GM21515 (cell line): Measurements from ENCODE around the gene MEGF11.
"Not testable (repeated sequence)": the region's sequence is repeated elsewhere in the genome, so short reads cannot be mapped to it uniquely, and the experiment has no call there.

ENCODE experiments used
- ATAC-seq: cut with Tn5 transposase; IDR thresholded peaks from one replicate; pipeline ENCODE4 v1.9.1; 2021; ENCODE audit not compliant: unreplicated experiment

Gene MEGF11

DNA sequence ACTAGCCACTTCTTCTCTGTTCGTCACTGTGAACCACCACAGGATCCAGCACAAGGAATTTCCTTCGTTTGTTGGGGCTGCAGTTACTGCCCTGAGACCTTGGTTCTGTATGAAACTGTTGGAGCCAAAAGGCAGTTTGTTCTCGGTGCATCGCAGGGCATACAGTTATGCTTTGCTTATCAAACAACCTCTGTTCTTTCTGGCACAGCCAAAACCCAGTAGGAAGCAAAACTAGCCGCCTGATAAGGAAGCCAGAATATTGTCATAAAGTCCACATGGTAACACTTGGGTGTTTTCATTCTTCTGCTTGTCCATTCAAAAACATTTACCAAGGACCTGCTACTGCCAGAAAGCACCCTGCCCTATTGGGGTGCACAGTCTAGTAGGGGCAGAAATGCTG lies 268.2 kb downstream of the MEGF11 start:
- ATAC-seq = no peak

GRCh38 chr15:65982627-65983322 lies 270.8 kb downstream of the MEGF11 start:
- ATAC-seq = no peak

DNA sequence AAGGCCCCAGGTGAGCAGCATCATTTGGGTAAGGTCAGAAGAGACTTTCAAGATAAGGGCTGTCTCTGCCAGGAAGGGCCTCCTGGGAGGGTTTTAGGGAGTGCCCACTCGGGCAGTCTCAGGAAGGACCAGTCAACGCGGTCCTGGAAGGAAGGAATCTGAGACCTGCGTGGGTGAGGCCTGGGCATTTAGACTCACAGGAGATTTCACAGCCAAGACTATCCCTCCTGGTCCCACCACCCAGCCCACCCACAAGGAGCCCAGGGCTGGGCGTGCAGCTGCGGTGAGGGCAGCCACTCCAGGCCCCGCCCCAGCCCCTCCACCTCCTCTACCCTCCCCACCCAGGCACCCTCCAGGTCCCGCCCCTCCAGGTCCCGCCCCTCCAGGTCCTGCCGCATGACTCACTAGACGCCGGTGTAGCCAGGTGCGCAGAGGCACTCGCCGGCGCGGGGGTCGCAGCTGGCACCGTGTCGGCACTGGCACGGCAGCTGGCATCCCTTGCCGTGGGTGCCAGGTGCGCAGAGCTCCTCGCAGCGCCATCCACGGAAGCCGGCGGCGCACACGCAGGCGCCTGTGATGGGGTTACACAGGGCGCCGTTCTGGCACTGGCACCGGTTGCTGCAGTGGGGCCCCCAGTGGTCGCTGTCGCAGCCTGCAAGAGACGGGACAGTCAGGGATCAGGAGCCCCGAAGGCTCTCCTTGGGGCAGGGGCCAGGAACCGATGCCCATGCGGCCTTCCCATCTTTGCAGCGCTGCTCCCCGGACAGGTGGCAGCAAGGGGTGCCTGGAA lies 271.5 kb downstream of the MEGF11 start:
- ATAC-seq = no peak

DNA sequence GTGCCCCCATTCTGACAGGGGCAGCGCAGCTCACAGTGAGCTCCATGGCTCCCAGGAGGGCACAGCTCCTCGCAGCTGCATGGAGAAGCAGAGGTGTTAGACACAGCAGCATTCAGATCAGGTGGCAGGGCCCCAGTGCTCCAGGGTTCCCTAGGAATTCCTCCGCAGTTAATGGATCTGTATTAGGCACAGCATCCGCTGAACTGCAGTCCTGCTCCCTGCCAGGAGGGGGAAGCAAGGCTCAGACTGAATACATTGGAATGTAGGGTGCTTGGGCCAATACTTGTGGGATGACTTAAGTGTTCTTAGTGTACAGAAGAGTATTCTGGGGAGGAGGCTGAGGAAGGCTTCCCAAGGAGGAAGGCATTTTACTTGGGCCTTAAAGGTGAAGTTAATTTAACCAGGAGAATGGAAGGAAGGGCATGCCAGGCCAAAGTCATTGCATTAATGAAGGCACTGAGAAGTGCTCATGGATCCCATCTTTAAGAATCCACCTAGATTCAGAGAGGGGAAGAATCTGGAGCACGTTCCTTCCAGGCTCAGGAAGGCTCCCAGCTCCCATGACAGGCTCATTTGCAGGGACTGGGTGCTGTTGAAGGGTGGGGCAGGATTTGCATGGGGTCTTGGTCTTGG lies 272.6 kb downstream of the MEGF11 start:
- ATAC-seq = no peak

DNA sequence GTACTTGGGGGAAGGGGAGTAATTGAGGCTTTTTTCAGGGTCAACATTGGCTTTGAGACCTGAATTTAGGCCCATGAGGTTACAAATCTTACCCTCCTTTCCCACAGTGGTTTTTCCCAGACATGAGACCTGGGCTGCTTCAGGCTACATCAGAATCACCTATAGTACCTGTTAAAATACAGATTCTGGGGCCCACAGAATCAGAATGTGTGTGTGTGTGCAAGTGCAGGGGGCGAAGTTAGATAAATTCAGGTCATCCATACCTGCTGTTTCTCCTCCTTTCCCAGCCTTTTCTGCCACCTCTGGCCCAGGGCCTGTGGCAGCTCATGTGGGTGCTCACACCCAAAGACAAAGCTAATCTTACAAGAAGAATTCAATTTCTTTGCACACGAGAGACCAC lies 273.7 kb downstream of the MEGF11 start:
- no peak for ATAC-seq

DNA sequence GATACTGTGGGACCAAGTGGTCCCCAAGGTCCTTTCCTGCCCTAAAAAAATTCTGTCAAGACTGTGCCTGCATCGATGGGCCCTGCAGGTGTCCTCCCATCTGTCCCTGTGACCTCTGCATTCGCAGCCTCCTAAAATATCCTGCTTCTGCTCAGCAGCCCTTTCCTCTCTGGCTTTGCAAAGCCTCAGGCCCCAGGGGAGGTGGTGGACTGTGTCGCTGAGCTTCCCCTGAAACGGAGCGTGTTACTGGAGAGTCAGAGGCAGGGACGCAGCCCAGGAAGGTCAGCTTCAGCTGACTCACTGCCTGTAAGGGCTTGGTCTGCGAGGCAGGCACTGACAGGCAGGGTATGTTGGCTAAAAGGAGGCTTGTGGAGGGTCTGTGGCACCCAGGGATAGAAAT lies 274.2 kb downstream of the MEGF11 start:
- ATAC-seq = no peak

DNA sequence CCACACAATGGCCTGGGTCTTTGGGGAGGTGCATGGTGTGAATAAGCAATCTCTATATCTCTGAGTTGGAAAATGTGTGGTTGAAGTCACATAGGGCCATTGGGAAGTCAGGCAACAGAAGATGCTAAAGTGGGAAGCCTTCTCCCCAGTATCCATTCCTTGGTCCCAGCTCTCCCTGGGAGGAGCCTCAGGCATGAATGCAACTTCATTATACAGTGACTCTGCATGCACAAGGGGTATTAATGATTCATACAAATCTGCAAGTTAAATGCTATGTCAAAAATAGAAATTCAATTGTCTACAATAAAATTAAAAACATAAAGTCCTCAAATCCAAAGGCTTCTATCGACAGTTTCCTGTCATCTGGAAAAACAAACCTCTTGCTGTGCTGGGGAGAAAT lies 275.4 kb downstream of the MEGF11 start:
- ATAC-seq = no peak

GRCh38 chr15:65976196-65976595 lies 277.4 kb downstream of the MEGF11 start:
- ATAC-seq = not testable (repeated sequence)

- no peak for ATAC-seq
Observed at GRCh38 chr15:65971741-65971995, 281.9 kb downstream of the MEGF11 start.

DNA sequence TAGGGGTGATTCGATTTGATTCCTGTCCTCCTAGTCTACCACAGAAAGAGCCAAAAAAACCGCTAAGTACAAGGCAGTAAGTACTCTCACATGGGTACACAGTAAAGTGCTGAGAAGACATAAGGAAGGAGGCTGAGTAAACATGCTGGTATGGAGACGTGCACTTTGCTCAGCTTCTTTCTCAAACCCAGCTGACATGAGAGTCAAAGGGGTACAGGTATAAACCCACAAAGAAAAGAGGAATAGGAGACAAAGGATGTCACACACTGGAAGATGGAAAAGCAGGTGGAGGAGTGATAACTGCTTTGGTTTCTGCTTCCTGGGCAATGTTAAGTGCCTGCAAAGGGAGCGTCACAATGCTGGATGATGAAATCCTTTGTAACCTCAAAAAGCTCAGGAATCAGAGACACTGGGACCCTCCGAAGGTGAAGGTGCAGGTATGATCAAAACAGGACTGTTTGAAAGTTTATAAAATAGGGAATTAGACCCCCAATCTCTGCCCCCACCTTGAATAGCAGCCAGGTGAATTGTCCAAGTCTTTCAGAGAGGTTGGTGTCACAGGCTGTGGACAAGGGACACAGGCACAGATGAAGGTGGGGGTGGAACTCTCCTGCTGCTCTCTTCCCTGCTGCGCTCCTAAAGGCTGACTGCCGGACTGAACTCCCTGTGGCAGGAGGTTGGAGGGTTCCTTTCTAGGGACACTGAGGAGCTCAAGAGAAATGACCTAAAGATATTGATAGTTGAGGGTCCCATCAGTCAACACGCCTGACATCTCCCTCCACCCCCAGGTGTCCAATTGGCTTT lies 282.4 kb downstream of the MEGF11 start:
- no peak for ATAC-seq

- ATAC-seq = no peak
Observed at GRCh38 chr15:65969865-65970816, 283.4 kb downstream of the MEGF11 start.

DNA sequence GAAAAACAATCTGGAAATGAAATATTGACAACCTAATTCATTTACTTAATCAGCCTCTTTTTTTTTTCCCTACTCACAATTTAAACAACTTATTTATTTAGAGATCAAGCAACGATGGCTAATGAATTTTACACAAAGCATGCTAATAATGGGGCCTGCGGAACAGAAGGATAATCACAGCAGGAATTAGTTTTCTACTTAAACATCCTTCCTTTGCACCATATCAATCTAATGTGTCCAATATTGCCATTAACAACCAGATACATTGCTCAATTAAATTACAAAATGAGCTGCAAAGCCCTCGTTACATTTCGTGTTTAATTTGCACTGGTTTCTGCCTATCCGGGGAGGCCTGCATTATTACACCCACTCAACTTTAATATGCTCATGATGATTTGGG lies 285.0 kb downstream of the MEGF11 start:
- ATAC-seq = no peak

DNA sequence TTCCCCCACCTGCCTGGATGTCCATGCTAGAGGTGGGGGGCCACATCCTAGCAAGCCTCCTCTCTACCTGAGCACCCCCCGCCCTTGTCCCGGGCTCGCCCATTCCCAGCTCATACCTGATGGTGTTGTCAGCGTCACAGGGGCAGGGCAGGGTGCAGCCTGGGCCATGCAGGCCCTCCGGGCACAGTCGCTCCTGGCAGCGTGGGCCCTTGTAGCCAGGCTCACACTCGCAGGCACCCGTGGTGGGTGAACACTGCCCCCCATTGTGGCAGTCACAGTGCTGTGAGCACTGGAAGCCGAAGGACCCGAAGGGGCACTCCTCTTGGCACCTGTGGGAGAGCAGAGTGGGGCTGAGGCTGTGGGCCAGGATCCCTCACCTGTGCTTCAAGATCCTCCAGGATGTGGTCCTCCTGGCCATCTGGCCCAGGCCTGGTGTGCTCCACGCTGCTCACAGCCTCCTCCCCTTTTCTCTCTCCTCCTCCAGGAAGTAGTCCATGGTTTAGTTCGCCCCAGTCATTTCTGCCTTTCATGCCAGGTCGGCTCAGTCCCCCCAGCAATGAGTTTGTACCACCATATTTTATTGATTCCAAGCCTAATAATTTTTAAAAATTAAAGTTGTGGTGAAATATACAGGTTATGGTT lies 288.6 kb downstream of the MEGF11 start:
- ATAC-seq = no peak

DNA sequence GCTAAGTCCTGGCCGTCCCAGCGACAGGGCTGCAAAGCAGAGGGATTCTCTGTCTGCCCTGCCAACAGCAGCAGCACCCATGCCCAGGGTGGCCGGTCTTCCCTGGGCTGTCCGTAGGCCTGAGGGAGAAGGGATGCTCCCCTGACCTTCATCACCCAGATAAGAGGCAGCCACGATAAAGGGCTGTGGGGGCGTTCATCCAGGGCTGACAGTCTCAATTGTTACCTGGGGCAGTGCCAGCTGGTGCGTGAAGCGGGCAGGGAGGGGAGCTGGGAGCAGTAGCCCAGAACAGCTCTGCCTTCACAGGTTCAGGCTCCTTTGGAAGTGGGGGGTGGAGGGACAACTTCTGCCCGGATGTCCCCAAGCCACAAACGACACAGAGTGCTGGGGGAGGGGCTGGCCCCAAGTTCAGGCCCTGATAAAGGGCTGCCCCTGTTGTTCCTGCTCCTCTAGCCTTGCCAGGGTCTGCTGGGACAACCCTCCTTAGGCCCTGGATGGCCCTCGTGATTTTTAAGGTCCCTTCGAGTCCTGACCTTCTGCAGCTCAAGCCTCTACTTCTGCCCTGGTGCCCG lies 289.6 kb downstream of the MEGF11 start:
- ATAC-seq = no peak

DNA sequence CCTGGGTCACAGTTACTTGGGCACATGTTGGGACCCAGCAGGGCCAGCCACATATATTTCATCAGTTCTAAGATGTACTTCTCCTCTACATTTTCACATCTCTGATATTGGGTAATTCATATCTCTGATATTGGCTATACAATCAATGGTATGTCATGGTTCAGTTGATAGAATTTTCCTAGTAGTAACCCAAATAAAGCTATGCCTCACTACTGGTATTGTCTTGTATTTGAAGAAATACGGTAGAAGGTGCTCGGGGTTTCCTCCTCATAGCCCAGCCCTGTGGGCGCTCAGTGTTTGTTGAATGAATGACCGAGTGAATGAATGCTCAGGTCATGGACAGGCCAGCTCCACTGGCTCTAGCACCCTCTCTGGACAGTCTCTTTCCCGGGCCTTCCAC lies 290.2 kb downstream of the MEGF11 start:
- ATAC-seq = no peak

GRCh38 chr15:65962187-65962586 lies 291.4 kb downstream of the MEGF11 start:
- ATAC-seq = no peak

DNA sequence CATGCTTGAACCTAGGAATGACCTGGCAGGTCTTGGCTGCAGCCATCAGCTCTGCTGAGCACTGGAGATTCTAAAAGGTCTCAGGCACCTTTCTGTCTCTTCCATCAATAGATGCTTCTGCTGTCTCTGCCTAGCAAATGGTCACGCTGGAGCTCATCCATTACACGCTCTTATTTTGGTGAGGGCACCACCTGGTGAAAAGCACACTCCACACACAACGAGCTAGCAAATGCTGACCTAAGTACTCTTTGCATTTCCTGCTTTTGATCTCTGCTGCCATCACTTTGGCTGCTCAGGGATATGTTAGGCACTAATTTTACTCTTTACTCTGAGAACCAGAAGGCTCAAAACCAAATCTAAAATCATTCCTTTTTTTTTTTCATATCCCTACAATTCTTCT lies 293.0 kb downstream of the MEGF11 start:
- no peak for ATAC-seq

GRCh38 chr15:65958835-65959234 lies 294.7 kb downstream of the MEGF11 start:
- no peak for ATAC-seq

DNA sequence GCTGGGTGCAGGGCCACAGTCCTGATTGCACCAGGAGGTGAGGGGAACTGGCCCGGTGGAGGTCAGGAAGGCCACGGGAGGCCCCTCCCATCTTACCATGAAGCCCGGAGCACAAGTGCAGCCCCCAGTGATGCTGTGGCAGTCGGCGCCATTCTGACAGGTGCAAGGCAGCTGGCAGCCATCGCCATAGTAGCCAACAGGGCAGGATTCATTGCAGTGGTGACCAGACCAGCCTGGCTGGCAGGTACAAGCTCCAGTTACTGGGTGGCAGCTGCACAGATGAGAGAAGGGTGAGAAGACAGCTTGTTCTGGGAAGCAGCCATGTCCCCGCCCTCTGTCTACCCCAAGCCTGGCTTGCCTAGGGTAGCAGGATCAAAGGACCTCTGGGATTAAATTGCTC lies 296.1 kb downstream of the MEGF11 start:
- ATAC-seq = no peak

DNA sequence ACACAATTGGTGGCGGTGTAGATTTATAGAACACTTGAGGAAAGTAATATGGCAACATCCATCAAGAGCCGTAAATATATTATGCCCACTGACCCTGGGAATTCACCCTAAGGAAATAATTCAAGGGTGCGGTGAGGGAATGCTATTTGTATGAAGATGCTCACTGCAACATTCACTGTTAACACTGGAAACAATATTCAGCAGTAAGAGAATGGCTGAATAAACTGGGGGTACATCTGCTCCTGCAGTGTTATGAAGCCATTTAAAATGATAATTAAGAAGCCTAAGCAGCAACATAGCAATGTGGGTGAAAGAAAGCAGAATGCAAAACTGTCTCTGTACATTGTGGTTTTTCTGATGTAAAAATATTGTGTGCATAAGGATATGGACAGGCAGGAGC lies 296.7 kb downstream of the MEGF11 start:
- no peak for ATAC-seq
